GM19025 (cell line): ENCODE data around the gene NOL12.
"Not testable (repeated sequence)": the region's sequence is repeated elsewhere in the genome, so short reads cannot be mapped to it uniquely, and the experiment has no call there.

Experiments used
- ATAC-seq: cut with Tn5 transposase; IDR thresholded peaks from one replicate; pipeline ENCODE4 v1.9.1; 2021; ENCODE audit warnings: mild to moderate bottlenecking, low read depth, moderate library complexity; ENCODE audit not compliant: unreplicated experiment

NOL12 gene

DNA sequence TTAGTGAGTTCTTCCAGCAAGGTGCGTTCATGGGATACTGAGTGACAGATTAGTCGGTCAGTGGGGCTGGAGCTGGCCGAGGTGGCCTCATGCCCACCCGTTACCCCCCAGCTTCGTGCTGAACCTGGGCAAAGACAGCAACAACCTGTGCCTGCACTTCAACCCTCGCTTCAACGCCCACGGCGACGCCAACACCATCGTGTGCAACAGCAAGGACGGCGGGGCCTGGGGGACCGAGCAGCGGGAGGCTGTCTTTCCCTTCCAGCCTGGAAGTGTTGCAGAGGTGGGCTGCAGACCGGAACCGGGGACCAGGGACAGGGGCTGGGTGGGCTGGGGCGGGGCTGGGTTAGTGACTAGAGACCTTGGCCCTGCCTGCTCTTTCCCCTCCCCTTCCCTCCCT, 7.8 kb upstream of the NOL12 start:
- no peak for ATAC-seq

DNA sequence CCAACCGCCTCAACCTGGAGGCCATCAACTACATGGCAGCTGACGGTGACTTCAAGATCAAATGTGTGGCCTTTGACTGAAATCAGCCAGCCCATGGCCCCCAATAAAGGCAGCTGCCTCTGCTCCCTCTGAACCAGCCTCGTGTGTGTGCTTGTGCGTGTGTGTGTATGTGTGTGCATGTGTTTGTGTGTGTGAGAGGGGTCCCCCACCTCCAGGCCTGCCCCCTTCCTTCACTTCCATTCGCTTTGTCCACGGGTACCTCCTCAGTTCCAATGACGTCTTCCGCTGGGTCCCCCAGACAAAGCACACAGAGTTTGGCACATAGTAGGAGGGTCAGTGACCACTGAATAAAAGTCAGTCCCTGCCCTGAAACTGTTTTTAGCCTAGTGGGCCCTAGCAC, 6.5 kb upstream of the NOL12 start:
- ATAC-seq, result no peak

DNA sequence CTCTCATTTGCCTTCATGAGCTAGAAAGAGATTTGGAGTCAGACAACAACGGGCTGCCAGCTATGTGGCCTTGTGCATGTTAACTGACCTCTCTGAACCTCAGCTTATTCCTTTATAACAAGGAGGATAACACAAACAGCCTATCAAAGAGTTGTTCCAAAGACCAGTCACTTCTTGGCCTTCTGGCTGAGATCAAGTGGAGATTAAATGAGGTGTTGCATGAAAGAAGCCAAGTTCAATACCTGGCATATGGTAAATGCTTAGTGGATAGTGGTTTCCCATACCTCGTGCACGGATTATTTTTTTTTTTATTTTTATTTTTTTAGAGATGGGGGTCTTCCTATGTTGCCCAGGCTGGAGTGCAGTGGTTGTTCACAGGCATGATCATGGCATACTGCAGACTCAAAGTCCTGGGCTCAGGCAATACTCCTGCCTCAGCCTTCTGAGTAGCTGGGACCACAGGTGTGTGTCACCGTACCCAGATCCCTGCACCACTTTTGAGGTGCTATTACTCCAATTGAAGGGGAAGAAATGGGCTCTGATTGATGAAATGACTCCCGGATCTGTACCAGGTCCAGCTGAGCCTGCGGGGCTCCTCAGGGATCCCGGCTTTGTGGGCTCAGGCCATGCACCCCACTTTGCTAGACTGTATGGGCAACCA, 5.8 kb upstream of the NOL12 start:
- ATAC-seq, result no peak

DNA sequence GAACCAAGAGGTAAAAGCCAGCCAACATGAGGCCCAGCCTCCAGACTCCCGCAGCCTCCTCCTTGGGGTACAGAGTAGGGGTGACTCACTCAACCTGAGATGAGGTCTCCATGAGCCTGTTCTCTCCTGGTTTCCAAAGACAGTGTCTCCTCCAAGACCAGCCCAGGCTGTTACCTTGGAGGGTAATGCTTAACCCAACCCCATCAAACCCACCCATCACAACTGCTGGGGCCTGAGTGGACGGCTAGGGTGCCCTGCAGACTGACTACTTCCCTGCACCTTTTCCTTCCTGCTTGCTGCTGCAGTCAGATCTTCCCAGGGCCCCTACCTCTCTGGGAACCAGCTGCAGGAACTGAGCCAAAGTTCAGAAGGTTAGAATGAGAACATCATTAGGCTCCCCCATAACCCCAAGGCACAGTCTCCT, 5.1 kb upstream of the NOL12 start:
- ATAC-seq, result no peak

DNA sequence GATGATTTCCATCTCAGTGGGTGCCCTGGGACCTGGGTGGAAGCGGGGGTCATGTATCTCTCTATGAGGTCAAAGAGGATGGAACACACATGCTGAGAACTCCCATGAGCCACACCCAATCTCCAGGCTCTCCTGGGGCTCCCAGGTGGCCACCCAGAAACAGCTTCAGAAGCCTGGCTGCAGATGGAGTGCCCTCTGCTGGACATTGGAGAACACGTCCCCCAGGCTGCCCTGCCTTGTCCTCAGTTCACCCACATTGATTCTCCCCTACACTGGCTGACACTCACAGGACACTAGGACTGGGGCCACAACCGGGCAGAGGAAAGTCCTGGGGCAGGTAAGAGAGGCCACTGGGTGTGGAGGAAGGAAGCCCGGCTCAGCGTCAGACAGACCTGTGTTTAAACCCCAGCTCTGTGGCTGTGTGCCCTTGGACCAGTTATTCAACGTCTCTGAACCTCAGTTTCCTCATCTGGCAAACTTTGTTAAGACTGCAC, 4.5 kb upstream of the NOL12 start:
- no peak for ATAC-seq

DNA sequence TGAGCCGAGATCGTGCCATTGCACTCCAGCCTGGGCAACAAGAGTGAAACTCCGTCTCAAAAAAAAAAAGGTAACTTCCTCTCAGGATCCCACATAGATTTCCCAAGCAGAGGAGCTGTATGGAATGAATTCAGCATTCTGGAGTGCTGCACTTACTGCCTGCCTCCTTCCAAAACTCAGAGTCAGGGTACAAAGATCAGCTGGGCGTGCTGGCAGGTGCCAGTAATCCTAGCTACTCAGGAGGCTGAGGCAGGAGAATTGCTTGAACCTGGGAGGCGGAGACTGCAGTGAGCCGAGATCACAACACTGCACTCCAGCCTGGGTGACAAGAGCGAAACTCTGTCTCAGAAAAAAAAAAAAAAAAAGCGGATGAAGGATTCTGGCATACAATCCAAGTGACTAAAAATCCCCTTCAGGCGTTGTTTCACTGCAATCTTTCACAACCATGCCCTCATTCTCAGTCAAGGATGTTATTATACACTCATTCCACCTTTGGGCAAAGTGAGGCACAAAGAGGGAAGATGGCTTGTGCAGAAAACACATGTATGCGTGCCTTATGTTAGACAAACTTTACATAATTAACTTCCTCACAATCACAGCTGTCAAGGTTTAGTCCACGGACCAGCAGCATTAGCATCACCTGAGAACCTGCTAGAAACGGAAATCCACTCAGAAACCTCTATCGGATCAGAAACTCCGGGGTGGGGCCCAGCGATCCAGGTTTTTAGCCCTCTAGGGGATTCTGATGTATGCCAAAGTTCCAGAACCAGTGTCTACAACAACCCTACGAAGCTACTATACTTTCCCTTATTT, 1.1 kb upstream of the NOL12 start:
- ATAC-seq, result no peak

DNA sequence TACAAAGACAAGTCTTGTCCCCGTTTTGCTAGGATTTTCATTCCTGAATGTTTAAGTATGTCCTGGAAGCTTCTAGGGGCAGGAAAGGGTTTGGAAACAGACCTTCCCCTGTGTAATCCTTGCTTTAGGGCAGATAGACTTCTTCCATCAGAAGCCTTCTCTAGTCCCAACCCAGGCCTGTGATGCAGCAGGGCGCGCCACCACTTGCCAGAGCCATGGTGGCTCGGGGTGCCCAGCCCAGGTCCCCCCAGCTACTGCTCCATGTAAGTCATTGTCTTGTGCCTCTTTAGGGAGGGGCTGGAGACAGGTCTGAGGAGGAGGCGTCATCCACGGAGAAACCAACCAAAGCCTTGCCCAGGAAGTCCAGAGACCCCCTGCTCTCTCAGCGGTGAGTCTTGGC, 4.3 kb downstream of the NOL12 start:
- ATAC-seq, result no peak

DNA sequence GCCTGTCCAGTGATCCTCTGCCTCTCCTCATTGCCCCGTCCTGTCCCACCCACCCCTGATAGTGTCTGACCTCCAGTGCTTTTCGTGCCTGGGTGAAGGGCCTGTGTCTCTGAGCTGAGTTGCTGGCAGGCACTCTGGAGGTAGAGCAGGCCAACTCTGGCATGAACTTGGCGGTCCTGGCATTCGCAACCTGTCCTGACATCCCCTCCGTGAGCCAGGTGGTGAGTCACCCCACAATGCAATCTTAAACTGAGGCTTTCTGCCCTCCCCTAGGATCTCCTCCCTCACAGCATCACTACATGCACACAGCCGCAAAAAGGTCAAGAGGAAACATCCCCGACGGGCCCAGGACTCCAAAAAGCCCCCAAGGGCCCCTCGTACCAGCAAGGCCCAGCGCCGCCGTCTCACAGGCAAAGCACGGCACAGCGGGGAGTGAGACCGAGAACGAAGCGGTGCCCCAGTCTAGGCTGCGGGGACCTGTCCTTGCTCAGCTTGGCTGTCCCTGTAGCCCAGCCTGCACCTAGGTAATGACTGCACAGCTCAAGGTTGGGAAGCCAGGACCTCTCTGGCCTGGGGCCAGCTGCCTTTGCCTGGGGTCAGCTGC, 4.9 kb downstream of the NOL12 start:
- ATAC-seq, result no peak

DNA sequence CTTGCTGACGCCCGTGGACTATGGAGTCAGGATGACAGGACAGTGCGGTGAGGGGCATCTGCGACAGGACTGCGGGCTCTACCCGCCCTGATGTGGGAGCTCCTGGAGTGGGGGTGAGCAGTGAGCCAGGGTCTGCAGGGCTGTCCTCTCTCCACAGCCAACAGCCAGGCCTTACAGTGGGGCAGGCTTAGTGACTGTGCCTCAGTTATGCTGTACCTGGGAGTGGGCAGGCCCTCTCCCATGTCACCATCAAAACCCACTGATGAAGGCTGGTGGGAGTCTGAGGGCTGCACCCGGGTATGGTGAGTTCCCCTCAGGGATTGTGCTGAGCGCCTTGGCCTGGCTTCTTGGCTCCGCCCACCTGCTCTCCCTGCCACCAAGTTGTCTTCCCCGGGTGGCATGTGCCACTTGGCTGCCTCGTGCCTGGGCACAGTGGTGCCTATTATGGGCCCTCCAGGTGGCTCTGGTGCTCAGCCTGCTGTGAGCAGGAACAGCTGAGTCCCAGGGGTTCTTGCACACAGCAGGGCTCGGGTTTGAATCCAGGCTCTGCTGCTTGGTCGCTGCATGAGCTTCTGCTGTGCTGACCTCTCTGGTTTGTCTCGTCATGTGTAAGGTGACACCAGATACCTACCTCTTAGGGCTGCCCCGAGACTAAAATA, 6.6 kb downstream of the NOL12 start:
- no peak for ATAC-seq

DNA sequence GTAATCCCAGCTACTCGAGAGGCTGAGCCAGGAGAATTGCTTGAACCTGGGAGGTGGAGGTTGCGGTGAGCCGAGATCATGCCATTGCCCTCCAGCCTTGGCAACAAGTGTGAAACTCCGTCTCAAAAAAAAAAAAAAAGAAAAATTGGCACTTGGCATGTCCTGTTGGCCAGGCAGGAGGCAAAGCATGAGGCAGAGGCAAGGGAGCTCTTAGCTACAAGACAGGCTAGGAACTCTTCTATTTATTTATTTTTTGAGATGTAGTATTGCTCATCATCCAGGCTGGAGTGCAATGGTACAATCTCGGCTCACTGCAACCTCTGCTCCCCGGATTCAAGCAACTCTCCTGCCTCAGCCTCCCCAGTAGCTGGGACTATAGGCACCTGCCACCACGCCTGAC, 8.0 kb downstream of the NOL12 start:
- not testable (repeated sequence) for ATAC-seq

DNA sequence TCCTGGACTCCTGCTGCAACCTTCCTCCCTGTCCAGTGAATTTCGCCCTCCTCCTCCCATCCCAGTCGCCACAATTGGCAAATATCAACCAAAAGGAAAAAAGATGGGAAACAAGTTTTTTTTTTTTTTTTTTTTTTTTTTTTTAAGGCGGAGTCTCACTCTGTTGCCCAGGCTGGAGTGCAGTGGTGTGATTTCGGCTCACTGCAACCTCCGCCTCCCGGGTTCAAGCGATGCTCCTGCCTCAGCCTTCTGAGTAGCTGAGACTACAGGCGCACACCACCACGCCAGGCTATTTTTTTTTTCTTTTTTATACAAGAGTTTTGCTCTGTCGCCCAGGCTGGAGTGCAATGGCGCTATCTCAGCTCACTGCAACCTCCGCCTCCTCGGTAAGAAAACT, 10.1 kb downstream of the NOL12 start:
- ATAC-seq, result not testable (repeated sequence)

DNA sequence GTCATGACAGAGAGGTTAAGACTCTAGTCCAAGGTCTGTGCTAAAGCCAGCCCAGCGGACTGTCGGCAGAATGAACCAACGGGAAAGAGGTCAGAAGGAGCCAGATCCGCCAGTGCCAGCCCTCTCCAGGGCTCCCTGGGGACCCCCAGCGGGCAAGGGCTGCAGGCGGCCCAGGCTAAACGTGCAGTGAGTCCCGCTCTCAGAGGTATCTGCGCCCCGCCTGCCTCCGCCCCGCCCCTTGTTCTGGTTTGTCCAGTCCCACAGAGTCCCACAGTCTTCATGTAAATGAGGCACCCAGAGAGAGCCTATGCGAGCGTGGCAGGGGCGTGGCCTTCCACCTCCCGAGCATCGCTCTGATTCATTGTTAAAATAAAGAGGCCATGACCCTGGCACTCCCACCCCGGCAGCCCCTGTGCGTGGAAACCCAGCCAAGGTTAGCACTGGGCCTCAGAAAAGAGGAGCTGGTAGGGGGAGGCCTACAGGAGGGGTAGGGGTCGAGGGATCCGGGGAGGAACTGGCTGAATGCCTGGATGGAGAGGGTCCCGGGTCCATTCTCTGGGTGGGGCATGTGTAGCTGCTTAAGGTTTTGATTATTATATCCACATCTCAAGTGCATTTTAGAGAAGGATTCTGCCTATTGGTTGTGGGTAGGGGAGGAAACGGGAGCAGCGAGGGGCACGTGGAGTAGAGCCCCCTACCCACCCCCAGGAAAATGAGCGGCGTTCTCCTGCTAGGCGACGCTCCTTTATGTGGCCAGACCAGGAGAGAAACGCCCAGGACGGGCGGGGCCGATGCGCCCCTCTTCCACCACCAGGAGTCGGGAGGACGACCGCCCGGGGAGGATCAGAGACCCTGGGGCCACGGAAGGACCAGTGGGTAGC, 10.8 kb downstream of the NOL12 start, which contains the start of gene TRIOBP:
TSS of gene TRIOBP (plus strand) at position 392 of the 881 bp plus-strand sequence. CDS start 4,318 bp downstream, outside the sequence.
- peak; percentile 61 for ATAC-seq

DNA sequence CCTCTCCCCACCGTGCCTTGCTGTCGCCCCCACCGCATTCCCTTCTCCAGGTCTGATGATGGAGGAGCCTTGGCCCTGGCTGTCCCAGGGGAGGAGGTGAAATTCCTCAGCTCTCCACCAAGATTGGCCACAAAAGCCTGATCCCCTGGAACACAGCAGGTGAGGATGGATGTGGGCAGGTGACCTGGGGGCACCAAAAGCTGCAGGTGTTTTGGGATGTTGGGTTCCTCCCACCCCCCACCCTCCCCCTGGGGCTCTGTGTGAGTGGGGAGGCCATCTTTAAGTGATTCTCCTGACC, 11.3 kb downstream of the NOL12 start:
- ATAC-seq, result no peak

DNA sequence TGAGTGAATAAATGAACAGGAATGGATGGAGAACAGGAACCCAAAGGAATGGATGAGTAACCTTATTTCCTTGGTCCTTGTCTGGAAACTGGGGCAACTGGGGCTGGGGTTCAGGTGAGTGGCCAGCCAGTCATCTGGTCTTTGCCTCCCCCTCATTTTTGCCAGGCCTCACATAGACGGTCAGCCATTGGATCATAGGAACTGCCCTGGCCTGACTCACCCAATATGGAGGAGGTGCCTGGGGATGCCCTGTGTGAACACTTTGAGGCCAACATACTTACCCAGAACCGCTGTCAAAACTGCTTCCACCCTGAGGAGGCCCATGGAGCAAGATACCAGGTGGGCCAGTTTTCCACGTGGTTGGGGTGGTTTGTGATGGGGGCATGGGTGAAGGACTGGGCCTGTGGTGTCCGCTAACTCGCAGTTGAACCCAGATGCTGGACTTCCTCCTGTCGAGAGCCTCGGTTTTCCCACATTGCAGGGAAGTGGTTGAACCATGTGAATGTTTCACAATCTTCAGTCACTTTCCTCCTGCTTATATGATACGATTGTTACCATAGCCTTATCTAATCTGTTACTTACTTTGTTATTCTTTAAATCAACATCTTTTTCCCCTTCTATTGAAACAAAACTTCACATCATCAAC, 15.1 kb downstream of the NOL12 start:
- no peak for ATAC-seq

DNA sequence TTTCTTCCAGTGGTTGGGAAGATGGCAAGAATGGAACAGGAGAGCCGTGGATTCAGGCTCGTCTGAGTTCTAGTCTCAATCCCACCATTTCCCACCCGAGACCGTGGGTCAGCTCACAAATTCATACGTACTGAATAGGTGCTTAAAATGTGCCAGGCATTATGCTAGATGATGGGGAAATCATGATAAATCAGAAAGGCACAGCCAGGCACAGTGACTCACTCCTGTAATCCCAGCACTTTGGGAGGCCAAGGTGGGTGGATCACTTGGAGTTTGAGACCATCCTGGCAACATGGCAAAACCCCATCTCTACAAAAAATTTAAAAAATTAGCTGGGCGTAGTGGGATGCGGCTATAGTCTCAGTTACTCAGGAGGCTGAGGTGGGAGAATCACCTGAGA, 17.8 kb downstream of the NOL12 start:
- ATAC-seq, result no peak

DNA sequence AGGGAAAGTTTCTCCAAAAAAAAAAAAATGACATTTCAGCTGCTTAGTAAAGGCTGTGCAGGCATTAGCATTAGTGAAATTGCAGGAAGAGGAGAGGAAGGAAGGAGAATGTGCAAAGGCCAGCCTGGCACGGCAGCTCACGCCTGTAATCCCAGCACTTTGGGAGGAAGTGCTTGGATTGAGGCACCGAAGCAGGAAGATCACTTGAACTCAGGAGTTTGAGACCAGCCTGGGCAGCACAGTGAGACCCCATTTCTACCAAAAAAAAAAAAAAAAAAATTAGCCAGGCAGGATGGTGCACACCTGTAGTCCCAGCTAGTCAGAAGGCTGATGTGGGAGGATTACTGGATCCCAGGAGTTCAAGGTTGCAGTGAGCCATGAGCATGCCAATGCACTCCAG, 18.5 kb downstream of the NOL12 start:
- no peak for ATAC-seq

DNA sequence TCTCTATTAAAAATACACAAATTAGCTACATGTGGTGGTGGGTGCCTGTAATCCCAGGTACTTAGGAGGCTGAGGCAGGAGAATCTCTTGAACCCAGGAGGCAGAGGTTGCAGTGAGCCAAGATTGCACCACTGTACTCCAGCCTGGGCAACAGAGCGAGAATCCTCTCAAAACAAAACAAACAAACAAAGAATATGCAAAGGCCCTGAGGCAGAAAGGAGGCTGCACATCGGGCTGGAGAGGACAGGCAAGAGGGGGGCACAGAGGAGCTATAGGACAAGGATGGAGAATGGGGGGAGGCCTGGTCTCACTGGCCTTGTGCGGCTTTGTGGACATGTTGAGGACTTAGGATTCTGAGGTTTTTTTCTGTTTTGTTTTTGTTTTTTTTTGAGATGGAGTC, 19.1 kb downstream of the NOL12 start:
- no peak for ATAC-seq

DNA sequence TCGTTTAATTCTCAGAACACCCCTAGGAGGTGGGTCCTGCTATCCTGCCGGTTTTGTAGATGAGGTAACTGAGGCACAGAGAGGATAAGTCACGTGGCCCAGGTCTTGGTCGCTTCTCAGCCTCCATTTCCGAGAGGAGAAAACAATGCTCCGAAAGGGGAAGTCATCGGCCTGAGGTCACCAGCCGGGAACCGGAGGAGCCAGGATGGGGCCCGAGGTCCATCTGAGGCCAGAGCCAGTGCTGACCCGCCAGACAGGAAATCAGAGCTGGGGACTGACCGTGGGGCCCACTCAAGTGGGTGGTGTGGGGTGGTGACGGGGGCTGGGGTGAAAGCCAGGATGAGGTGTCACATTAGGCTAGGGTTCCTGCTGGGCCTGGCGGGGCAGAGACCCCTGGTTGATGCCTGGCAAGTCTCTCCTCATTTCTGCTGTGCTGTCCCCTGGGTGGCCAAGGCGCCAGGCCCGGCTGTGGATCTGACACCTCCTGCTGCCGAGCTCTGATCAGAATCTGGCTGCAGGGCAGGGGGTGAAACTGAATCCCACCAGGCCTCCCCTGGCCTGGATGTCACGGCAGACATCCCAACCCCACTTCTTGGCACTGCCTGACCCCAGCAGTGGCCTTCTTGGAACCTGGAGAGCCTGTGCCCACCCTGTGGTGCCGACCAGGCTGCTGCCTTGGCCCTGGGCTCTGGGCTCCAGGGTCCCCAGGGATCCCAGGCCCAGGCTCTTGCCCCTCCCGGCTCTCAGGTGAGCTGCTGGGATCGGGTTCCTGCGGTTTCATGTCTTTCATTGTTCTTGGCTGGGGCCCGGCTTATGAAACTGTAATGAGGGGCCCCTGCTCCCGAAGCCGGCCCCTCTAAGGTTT, 22.7 kb downstream of the NOL12 start:
- no peak for ATAC-seq

DNA sequence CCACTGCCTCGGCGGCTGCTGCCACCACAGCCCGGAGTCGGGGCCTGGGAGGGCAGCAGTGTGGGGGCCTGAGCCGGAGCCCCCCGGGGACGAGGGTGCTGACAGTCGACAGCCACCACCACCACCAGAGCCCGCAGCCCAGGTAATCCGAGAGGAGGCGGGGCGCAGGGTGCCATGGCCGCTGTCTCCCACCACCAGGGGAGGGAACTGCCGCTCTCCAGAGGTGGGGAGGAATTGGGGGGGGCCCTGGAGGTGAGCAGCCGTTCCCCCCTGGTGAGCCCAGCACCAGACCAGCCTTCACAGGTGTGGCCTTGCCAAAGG, 23.3 kb downstream of the NOL12 start:
- no peak for ATAC-seq
